Osteocyte (in vitro differentiated cells): ENCODE data around the gene ZNF778. TPM values are rescaled to one million over a fixed set of nuclear protein-coding genes. Genes with fewer than 3 reads are reported as not detected.

Source experiments
- DNase-seq: peaks from one replicate; pipeline ENCODE4 v3.0.0; 2021; ENCODE audit warnings: mixed read lengths; ENCODE audit not compliant: unreplicated experiment; ENCODE audit errors: extremely low spot score
- H3K27ac Mint-ChIP-seq: one replicate; pipeline ENCODE4 v1.8.0; 2021; ENCODE audit warnings: mild to moderate bottlenecking, mixed read lengths; ENCODE audit not compliant: unreplicated experiment
- H3K27me3 Mint-ChIP-seq: one replicate; pipeline ENCODE4 v1.8.0; 2021; ENCODE audit warnings: mixed read lengths; ENCODE audit not compliant: unreplicated experiment
- H3K36me3 Mint-ChIP-seq: one replicate; pipeline ENCODE4 v1.8.0; 2021; ENCODE audit warnings: mixed read lengths; ENCODE audit not compliant: unreplicated experiment
- H3K4me1 Mint-ChIP-seq: one replicate; pipeline ENCODE4 v1.8.0; 2021; ENCODE audit warnings: mixed read lengths; ENCODE audit not compliant: unreplicated experiment
- H3K4me3 Mint-ChIP-seq: one replicate; pipeline ENCODE4 v1.8.0; 2021; ENCODE audit warnings: mild to moderate bottlenecking, moderate library complexity, mixed read lengths; ENCODE audit not compliant: unreplicated experiment
- H3K9me3 Mint-ChIP-seq: one replicate; pipeline ENCODE4 v1.8.0; 2021; ENCODE audit warnings: mixed read lengths; ENCODE audit not compliant: unreplicated experiment
- CTCF ChIP-seq: fragments of 200-600 bp; sonication (generic); IDR thresholded peaks from 2 replicates; pipeline ENCODE4 v1.5.0; 2021; ENCODE audit warnings: antibody characterized with exemption, mild to moderate bottlenecking, moderate library complexity
- total RNA-seq: library from RNA; stranded (reverse); gene quantifications from 2 replicates; pipeline ENCODE4 v1.2.1, GENCODE V29; 2021

The ZNF778 gene
- total RNA-seq, 1 donor from 2014 or later = 10.5 TPM

- H3K27ac Mint-ChIP-seq = peak overlapping the region; percentile 41
- peaks cover 37% of the 10 kb centered on the region for H3K36me3 Mint-ChIP-seq
- no peaks in the 10 kb centered on the region for H3K9me3 Mint-ChIP-seq
- no peak for TF ChIP-seq CTCF
- H3K4me1 Mint-ChIP-seq = peaks cover 9% of the 10 kb centered on the region
- H3K27me3 Mint-ChIP-seq = no peaks in the 10 kb centered on the region
- DNase-seq = no peak
- H3K4me3 Mint-ChIP-seq = no peak overlapping the region
These were observed 51.1 kb downstream of the ZNF778 start for GRCh38 chr16:89268585-89268984.

- Mint-ChIP-seq H3K27ac (peak overlapping the region; percentile 41), H3K36me3 (peaks cover 40% of the 10 kb centered on the region), H3K4me3 (no peak overlapping the region), H3K27me3 (no peaks in the 10 kb centered on the region), H3K4me1 (peaks cover 12% of the 10 kb centered on the region), H3K9me3 (no peaks in the 10 kb centered on the region)
- TF ChIP-seq CTCF = no peak
- DNase-seq = no peak
These were observed 51.7 kb downstream of the ZNF778 start for GRCh38 chr16:89268987-89269735.

- no peak for DNase-seq
These were observed 52.5 kb downstream of the ZNF778 start for GRCh38 chr16:89269805-89270665.

DNA sequence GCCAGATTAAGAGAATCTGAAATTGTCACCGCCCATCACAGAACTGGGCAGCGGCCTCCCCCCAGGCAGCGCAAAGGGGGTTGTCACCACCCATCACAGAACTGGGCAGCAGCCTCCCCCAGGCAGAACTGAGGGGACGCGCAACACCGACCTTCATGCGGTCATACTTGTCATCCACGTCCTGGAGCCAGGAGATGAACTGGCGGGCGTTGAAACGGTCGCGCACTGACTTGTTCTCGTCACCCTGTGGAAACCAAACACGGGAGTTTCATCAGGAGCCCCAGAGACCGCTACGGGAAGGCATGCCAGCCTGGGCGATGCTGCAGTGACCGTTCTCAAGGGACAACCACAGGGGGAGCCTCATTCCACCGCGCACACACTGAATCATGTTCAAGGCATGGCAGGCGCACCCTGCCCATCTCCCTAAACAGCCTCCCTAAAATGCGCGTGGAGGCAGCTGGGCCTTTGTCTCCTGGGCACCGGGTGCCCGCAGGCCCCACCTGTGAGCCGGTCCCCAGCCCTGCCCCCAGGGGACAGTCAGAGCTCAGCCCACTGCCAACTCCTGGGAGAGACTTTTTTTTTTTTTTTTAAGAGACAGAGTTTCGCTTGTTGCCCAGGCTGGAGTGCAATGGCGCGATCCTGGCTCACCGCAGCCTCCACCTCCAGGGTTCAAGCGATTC, 53.3 kb downstream of the ZNF778 start:
- Mint-ChIP-seq H3K4me3 (no peak overlapping the region), H3K27me3 (no peaks in the 10 kb centered on the region), H3K36me3 (peaks cover 38% of the 10 kb centered on the region), H3K9me3 (no peaks in the 10 kb centered on the region), H3K4me1 (peaks cover 12% of the 10 kb centered on the region), H3K27ac (no peak overlapping the region)
- no peak for TF ChIP-seq CTCF
- no peak for DNase-seq

More at GRCh38 chr16:89269805-89270665, 52.5 kb downstream of the ZNF778 start:
- Mint-ChIP-seq H3K4me3 (no peak overlapping the region), H3K4me1 (peaks cover 12% of the 10 kb centered on the region), H3K27ac (no peak overlapping the region), H3K9me3 (no peaks in the 10 kb centered on the region), H3K27me3 (no peaks in the 10 kb centered on the region), H3K36me3 (peaks cover 40% of the 10 kb centered on the region)
- no peak for TF ChIP-seq CTCF
